Transverse colon (tissue), 4 donors: Measurements from ENCODE around the gene OR6C65. TPM values are rescaled to one million over a fixed set of nuclear protein-coding genes. Genes with fewer than 3 reads are reported as not detected.
"Not testable (repeated sequence)": the region's sequence is repeated elsewhere in the genome, so short reads cannot be mapped to it uniquely, and the experiment has no call there.

Experiments
- DNase-seq: peaks from one replicate; pipeline ENCODE4 v3.0.0-alpha.2; 2019
- H3K27ac ChIP-seq, 4 donors: fragments of 200-600 bp; sonication (generic); 2 replicates each; pipeline ENCODE4 v1.5.1; 2016 to 2018; ENCODE audit warnings: inconsistent platforms in 4 of 4
- H3K27me3 ChIP-seq: fragments of 200-600 bp; sonication (generic); 2 replicates; pipeline ENCODE4 v1.5.1; 2017; ENCODE audit warnings: inconsistent platforms
- H3K36me3 ChIP-seq, 4 donors: fragments of 200-600 bp; sonication (generic); 2 replicates each; pipeline ENCODE4 v1.5.1; 2017 to 2019; ENCODE audit warnings: inconsistent platforms in 4 of 4
- H3K4me1 ChIP-seq, 4 donors: fragments of 200-600 bp; sonication (generic); 2 replicates each; pipeline ENCODE4 v1.5.1; 2017 to 2020; ENCODE audit warnings: inconsistent platforms in 4 of 4
- H3K4me3 ChIP-seq, 4 donors: fragments of 200-600 bp; sonication (generic); 1 replicate in 1 of 4; 2 replicates in 3 of 4; pipeline versions ENCODE4 v1.5.1 to v1.6.1; 2017 to 2019; ENCODE audit warnings: inconsistent platforms in 4 of 4
- H3K9me3 ChIP-seq, 2 donors: fragments of 200-600 bp; sonication (generic); 2 replicates each; pipeline ENCODE4 v1.5.1; 2017 to 2019; ENCODE audit warnings: inconsistent platforms in 2 of 2
- EP300 ChIP-seq: sonication (generic); formaldehyde crosslinking; IDR thresholded peaks from one replicate; pipeline ENCODE4 v1.6.1; 2017; ENCODE audit warnings: antibody characterized with exemption, low read depth
- POLR2A ChIP-seq: fragments of 450-650 bp; IDR thresholded peaks from one replicate; pipeline ENCODE4 v1.6.1; 2016; ENCODE audit warnings: antibody characterized with exemption, mild to moderate bottlenecking, moderate library complexity
- POLR2AphosphoS5 ChIP-seq, 3 donors: sonication (generic); formaldehyde crosslinking; IDR thresholded peaks; one replicate each; pipeline ENCODE4 v1.6.1; 2016; ENCODE audit warnings: antibody characterized with exemption in 3 of 3
- WGBS, 2 donors: methylation state at CpG; one replicate each; pipeline ENCODE4 v1.1.5; 2018; ENCODE audit warnings: low coverage in 1 of 2; 5-methylcytosine and 5-hydroxymethylcytosine counted together
- in situ Hi-C, 4 donors: fragments of 200-750 bp; cut with MboI; loops; one replicate each; pipeline versions ENCODE4 v1.15.0 to v1.15.1; 2017; ENCODE audit warnings: low sequenced_read_pairs in 3 of 4, low pct_ligation_motif_present in 1 of 4, low pct_unique_long_range_greater_than_20kb in 1 of 4
- intact Hi-C: fragments of 100-400 bp; cut with DNase I; formaldehyde crosslinking; loops from one replicate; pipeline ENCODE4 v1.15.1; 2023; ENCODE audit warnings: low total_unique reads
- total RNA-seq, 4 donors: library from RNA; depleted of rRNA; stranded (reverse); fragments of >200 nt; gene quantifications; one replicate each; pipeline ENCODE4 v1.1.0, GENCODE V29; 2016
- TF ChIP-seq, protein P1 (sequence below), 5 experiments: fragments of 200-600 bp in 3 of 5; fragments of 450-650 bp in 2 of 5; sonication (generic) in 3 of 5; IDR thresholded peaks; 1 replicate in 2 of 5; 2 replicates in 3 of 5; pipeline ENCODE4 v1.5.1; 2016 to 2017; ENCODE audit warnings: antibody characterized with exemption in 5 of 5, inconsistent platforms in 3 of 5, mild to moderate bottlenecking in 2 of 5, moderate library complexity in 1 of 5

Gene OR6C65
- total RNA-seq, 4 donors from 2014 or later: not detected

- Histone ChIP-seq H3K9me3 (no peaks in the 10 kb centered on the region), H3K27me3 (no peaks in the 10 kb centered on the region), H3K4me1 (no peaks in the 10 kb centered on the region), H3K4me3 (no peak overlapping the region), H3K36me3 (no peaks in the 10 kb centered on the region), H3K27ac (no peak overlapping the region)
- in situ Hi-C loops (no loop called here), intact Hi-C loops (no loop called here)
- DNase-seq: no peak
- TF ChIP-seq POLR2A (no peak), POLR2AphosphoS5 (IDR thresholded peaks at IDR 0.05) (no peak), EP300 (no peak)
- TF ChIP-seq, protein P1, sequence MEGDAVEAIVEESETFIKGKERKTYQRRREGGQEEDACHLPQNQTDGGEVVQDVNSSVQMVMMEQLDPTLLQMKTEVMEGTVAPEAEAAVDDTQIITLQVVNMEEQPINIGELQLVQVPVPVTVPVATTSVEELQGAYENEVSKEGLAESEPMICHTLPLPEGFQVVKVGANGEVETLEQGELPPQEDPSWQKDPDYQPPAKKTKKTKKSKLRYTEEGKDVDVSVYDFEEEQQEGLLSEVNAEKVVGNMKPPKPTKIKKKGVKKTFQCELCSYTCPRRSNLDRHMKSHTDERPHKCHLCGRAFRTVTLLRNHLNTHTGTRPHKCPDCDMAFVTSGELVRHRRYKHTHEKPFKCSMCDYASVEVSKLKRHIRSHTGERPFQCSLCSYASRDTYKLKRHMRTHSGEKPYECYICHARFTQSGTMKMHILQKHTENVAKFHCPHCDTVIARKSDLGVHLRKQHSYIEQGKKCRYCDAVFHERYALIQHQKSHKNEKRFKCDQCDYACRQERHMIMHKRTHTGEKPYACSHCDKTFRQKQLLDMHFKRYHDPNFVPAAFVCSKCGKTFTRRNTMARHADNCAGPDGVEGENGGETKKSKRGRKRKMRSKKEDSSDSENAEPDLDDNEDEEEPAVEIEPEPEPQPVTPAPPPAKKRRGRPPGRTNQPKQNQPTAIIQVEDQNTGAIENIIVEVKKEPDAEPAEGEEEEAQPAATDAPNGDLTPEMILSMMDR (IDR thresholded peaks at IDR 0.05): no peak
Observed at GRCh38 chr12:55385891-55386290, 14.4 kb upstream of the OR6C65 start.

DNA sequence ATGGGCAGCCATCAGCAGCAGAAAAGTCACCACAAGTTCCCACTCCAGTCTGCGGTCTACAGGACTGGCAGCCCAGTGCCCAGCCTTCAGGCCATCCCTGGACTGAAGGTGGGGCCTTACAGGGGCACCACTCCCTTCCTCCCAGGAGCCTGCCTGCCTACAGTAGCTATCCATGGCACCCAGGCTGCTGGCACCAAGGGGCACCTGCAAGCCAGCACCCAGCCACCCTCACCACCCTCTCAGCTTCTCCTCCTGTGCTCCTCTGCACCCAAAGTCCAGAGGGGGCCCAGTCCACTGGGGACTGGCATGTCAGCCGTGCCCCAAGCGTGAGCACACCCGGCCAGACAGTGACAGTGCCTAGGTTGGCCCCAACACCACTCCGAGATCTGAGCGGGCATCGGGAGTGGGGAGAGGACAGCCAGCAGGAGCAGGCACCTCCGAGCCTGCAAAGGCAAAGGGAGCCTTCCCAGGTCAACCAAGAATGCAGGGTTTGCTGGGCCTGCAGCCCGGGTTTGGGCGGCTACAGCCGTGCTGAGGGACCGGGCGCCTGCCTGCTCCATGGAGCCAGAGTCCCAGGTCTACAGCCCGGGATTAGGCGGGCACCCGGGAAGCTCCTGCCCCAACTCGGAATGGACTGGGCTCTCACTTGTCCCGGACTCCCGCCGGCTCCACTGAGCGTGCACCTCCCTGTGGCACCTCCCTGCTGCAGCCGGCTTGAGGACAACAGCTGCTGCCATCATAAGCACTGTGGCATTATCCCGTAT is 8.1 kb upstream of the OR6C65 start:
- H3K27me3 ChIP-seq: no peaks in the 10 kb centered on the region
- no peak for DNase-seq
- no peaks in the 10 kb centered on the region for H3K36me3 ChIP-seq
- H3K4me1 ChIP-seq: no peaks in the 10 kb centered on the region
- TF ChIP-seq POLR2AphosphoS5 (IDR thresholded peaks at IDR 0.05): no peak
- no peak for TF ChIP-seq POLR2A
- TF ChIP-seq, protein P1 (IDR thresholded peaks at IDR 0.05): no peak
- no peak for TF ChIP-seq EP300
- in situ Hi-C loops: no loop called here
- no peak overlapping the region for H3K27ac ChIP-seq
- 44 to 90% methylated on average over 2 to 22 of the region's 23 CpGs for WGBS, 2 donors
- intact Hi-C loops: no loop called here
- no peaks in the 10 kb centered on the region for H3K9me3 ChIP-seq
- H3K4me3 ChIP-seq: no peak overlapping the region

DNA sequence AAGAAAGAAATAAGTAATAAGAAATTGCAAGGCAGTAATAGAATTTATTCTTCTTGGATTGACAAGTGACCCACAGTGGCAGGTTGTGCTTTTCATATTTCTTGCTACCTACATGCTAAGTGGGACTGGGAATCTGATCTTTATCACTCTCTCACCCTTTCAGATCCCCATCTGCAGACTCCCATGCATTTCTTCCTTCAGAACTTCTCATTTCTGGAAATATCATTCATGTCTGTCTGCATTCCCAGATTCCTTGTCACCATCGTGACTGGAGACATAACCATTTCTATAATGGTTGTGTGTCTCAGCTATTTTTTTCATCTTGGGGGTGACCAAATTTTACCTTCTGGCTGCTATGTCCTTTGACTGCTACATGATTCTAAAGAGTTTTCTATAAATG is 4.0 kb upstream of the OR6C65 start:
- peaks cover 4% of the 10 kb centered on the region for H3K27me3 ChIP-seq
- H3K27ac ChIP-seq: no peak overlapping the region
- TF ChIP-seq POLR2A: no peak
- no peak for TF ChIP-seq POLR2AphosphoS5 (IDR thresholded peaks at IDR 0.05)
- TF ChIP-seq EP300: no peak
- in situ Hi-C loops (no loop called here), intact Hi-C loops (no loop called here)
- no peaks in the 10 kb centered on the region for H3K36me3 ChIP-seq
- 75 to 80% methylated on average over 1 of the region's 1 CpG for WGBS, 2 donors
- no peaks in the 10 kb centered on the region for H3K9me3 ChIP-seq
- DNase-seq: no peak
- H3K4me1 ChIP-seq: no peaks in the 10 kb centered on the region
- no peak overlapping the region for H3K4me3 ChIP-seq

- Histone ChIP-seq H3K4me1 (no peaks in the 10 kb centered on the region), H3K27me3 (no peaks in the 10 kb centered on the region), H3K27ac (no peak overlapping the region), H3K4me3 (no peak overlapping the region), H3K9me3 (no peaks in the 10 kb centered on the region), H3K36me3 (no peaks in the 10 kb centered on the region)
- intact Hi-C loops: no loop called here
- 67 to 72% methylated on average over 1 of the region's 1 CpG for WGBS, 2 donors
- no peak for DNase-seq
- TF ChIP-seq EP300 (no peak), POLR2A (no peak), POLR2AphosphoS5 (IDR thresholded peaks at IDR 0.05) (no peak)
- in situ Hi-C loops: no loop called here
Observed at GRCh38 chr12:55407866-55408265, 7.5 kb downstream of the OR6C65 start.

DNA sequence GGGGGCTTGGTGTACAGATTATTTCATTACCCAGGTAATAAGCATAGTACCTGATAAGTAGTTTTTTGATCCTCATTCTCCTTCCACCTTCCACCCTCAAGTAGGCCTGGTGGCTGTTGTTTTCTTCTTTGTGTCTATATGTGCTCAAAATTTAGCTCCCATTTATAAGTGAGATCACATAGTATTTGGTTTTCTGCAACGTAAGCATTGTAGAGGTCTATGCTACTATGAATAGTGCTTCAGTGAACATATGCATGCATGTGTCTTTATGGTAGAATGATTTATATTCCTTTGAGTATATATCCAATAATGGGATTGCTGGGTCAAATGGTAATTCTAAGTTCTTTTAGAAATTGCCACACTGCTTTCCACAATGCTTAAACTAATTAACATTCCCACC is 8.8 kb downstream of the OR6C65 start:
- in situ Hi-C loops, H3K9me3 ChIP-seq, H3K4me1 ChIP-seq, H3K27ac ChIP-seq, intact Hi-C loops, H3K27me3 ChIP-seq, H3K4me3 ChIP-seq, H3K36me3 ChIP-seq, DNase-seq: not testable (repeated sequence)
- WGBS, 2 donors: 78 to 94% methylated on average over 1 of the region's 1 CpG

GRCh38 chr12:55412138-55412537 is 11.8 kb downstream of the OR6C65 start:
- H3K27me3 ChIP-seq, in situ Hi-C loops, H3K4me1 ChIP-seq, H3K36me3 ChIP-seq, H3K9me3 ChIP-seq, H3K4me3 ChIP-seq, H3K27ac ChIP-seq, intact Hi-C loops, DNase-seq: not testable (repeated sequence)
- WGBS, 2 donors: 96 to 100% methylated on average over 7 to 15 of the region's 15 CpGs

DNA sequence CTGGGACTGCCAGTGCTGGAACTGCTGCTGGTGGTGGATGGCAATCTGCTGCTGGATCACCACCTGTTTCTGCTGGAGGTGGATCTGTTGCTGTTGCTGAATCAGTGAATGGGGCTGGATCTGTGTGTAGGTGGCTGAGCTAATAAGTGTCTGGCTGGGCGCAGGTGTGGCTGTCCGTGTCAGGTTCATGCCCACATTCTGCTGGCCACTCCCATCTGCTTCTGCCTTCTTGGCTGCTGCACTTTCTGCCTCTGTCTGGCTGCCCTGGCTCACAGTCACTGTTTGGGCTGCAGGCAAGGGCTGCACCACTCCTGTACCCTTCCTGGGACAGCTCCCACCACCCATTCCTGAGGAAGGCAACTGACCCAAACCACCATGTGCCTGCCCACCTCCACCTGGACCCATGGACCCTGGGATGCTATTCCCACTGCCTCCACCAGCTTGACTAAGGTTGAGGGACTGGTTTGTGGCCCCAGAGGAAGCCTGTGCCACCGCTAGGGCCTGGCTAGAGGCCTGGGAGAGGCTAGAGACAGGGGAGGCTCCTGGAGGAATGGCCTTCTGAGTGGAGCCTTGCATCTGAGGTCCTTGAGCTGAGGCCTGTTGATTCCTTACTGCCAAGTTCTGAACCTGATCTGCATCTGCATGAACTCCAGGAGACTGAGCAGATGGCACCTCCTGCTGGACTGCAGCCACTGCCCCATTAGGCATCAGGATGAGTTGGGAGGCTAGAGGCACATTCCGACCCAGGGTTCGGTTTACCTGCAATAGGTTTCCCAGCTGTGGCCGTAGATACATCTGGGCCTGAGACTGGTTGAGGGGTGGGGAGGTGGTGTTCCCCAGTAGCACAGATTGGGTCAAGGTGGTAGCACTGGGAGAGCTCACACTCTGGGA is 13.4 kb downstream of the OR6C65 start:
- H3K4me1 ChIP-seq, H3K4me3 ChIP-seq, in situ Hi-C loops, H3K27me3 ChIP-seq, H3K27ac ChIP-seq, H3K36me3 ChIP-seq, intact Hi-C loops, H3K9me3 ChIP-seq, DNase-seq: not testable (repeated sequence)
- WGBS, 2 donors: 83% methylated on average over 5 of the region's 6 CpGs; no CpG with 5 or more reads in 1 of the 2 donors

GRCh38 chr12:55414396-55414823 is 14.1 kb downstream of the OR6C65 start:
- H3K9me3 ChIP-seq, DNase-seq, in situ Hi-C loops, H3K4me3 ChIP-seq, H3K27ac ChIP-seq, H3K36me3 ChIP-seq, H3K4me1 ChIP-seq, H3K27me3 ChIP-seq, intact Hi-C loops: not testable (repeated sequence)
- WGBS, 2 donors: 58% methylated on average over 11 of the region's 11 CpGs; no CpG with 5 or more reads in 1 of the 2 donors
